Hematopoietic multipotent progenitor cell treated with erythropoietin and hydrocortisone succinate and interleukin-3 and kit ligand, for 17 days (in vitro differentiated cells): ENCODE data around the gene COL1A1.
A peak's percentile ranks its signal among the peaks of the same experiment; 100 is the strongest.

Source experiments
- DNase-seq: peaks from one replicate; pipeline ENCODE4 v3.0.0-alpha.2; 2015; ENCODE audit warnings: low spot score

Gene COL1A1

DNA sequence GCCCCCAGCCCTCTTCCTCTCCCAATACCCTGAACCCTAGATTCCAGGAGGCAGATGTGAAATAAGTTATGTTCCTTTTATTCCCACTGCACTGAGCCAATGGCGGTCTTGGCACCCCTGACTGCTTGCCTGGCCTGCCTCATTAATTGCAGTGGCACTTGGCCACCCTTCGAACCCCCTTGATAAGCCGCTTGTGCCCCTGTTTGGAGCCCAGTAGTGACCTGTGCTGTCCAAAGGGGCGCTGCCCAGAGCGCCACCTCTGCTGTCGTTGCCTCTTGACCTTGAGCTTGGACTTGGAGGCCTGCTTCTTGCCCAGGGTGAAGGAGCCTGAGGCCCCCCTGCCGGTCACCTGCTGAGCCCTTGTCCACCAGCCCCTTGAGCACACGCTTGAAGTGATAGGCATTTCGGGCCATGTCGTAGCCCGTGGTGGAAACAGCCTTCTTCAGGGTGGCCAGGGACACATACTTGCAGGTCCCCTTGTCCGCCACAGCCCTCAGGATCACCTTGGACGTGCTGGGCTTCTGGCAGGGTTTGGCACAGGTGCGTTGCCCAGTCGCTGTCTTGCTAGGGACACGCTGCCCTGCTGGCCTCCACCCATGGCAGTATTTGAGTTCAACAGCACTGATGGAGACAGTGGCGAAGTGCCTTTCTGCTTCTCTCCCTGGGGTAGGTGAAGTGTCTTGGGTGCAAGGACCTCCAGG, 29.9 kb downstream of the COL1A1 start:
- no peak for DNase-seq

DNA sequence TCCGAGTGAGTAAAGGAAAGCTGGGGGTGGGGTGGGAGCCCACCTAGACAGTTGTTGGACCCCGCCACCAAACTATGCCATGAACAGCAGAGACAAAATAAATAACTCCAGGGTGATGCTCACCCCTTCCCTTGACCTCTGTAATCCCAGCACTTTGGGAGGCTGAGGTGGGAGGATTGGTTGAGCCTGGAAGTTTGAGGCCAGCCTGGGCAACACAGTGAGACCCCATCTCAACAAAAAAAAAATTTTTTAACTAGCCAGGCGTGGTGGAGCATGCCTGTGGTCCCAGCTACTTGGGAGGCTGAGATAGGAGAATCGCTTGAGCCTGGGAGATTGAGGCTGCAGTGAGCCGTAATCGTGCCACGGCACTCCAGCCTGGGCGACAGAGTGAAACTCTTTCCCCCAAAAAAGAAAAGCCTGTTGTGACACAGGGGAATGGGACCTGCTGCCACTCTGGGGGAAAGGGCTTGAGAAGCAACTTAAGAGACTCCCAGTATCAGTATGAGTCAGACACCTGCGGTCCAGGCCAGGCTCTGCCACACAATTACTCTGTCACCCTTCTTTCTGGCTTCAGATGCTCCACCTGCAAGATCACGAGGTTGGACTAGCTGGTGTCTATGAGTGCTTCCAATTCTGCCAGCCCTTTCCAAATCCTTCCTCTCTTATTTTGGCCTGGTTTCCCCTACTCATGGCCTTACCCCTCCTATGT, 30.6 kb downstream of the COL1A1 start:
- no peak for DNase-seq

DNA sequence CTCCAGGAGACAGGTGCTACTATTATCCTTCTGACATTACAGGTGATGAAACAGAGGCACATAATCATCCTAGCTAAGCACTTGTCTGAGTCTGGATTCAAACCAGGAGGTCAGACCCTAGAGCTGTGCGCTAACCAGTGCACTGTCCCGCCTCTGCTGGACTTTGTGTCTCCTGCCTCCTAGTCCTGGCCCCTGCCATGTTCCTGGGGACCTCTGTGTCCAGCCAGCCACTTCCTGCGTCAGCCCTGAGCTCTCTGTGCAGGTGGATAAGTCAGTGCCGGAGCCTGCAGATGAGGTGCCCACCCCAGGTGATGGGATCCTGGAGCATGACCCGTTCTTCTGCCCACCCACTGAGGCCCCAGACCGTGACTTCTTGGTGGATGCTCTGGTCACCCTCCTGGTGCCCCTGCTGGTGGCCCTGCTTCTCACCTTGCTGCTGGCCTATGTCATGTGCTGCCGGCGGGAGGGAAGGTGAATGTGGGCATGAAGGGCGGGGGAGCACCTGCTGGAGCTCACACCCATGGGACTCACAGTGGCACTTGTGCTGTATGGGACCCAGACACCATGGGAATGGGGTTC, 31.5 kb downstream of the COL1A1 start:
- DNase-seq: no peak

DNA sequence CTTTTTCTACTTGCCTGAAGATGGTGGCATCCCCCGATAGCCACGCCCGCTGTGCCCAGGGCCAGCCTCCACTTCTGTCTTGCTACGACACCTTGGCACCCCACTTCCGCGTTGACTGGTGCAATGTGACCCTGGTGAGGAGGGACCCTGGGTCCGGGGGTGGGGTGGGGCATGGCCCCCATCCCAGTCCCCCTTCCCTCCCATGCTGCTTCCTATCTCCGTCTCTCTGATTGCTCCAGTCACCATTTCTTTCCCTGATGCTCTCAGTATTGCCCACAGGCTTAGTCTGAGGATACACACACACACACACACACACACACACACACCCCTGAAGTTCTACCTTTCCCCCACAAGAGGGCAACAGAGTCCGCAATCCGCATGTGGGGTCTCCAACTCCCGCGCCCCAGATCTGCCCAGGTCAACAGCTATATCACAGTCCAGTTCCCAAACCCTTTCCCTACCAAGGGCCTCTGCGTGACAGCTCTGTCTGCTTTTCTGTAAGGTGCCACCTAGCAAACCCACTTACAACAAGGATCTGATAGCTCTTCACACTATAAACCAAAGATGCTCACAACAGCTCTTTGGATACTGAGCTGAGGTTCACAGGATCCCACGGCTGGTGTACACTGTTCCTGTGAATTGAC, 32.2 kb downstream of the COL1A1 start:
- peak; percentile 18 for DNase-seq

DNA sequence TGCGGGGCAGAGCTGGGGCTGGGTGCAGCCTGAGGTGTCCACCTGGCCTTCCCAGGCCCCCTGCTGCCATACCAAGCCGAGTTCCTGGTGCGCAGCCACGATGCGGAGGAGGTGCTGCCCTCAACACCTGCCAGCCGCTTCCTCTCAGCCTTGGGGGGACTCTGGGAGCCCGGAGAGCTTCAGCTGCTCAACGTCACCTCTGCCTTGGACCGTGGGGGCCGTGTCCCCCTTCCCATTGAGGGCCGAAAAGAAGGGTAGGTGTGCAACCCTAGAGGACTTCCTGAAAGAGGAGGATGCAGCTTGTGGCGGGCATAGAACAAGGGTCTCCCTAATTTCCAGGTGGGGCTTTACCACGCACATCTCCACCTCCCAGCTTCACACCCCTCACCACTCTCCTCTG, 33.1 kb downstream of the COL1A1 start:
- DNase-seq: no peak

DNA sequence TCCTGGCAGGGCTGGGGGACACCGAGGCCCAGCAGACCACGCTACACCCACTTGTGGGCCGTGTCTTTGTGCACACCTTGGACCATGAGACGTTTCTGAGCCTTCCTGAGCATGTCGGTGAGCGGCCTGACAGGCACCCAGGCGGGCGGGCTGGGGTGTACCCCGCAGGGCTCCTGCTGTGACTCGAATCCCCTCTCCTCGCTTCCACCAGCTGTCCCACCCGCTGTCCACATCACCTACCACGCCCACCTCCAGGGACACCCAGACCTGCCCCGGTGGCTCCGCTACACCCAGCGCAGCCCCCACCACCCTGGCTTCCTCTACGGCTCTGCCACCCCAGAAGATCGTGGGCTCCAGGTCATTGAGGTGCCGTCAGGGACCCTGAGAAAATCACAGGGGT, 34.1 kb downstream of the COL1A1 start:
- no peak for DNase-seq

DNA sequence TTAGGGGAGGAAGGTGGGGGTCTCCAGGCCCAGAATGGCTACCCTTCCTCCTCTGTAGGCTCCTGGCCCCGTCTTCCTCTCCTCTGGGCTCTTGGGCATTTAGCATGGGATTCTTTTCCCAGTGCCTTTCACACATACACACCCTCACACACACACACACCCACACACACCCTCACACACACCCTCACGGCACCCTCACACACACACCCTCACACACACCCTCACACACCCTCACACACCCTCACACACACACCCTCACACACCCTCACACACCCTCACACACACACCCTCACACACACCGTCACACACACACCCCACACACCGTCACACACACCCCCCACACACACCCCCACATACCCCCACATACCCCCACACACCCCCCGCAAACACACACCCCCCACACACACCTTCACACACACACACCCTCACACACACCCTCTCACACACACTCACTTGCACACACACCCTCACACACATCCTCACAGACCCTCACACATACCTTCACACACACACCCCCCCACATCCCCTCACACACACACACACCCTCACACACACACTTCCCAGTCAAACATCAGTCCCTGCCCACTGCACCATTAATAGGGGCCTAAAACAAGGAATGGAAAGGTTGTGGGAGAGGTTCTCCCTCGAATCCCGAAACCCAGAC, 34.8 kb downstream of the COL1A1 start:
- no peak for DNase-seq

DNA sequence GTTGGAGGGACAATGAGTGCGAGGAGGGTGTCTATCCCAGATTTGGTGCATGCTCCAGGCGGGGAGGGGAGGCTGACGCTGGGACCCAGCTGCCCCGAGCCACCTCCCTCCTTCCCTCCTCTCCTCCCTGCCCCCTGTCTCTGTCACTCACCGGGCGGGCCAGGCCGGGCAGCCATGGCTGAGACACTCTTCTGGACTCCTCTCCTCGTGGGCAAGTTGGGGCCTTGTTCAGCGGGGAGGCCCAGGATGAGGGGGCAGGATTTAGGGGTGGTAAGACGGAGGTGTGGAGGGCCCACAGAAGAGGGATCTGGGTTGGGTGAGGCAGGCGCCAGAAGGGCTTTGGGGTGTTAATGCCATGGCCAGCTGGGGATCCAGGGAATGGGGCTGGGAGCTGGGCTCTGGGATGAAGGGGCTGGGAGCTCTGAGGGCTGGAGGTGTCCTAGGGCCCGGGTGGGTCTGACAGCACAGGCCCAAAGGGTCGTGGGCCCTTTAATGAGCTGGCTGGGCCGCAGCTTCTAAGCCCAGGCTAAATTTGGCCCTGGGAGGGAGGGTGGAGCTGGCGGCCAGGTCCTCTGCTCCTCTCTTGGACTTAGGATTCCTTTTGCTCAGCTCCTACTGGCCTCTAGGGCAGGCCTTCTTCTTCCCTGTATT, 35.4 kb downstream of the COL1A1 start, which contains the start of gene SGCA:
Gene SGCA, plus strand, starts transcription at position 139 of the 651 bp plus-strand sequence. Its CDS starts 36 bp downstream, at position 175.
- DNase-seq: no peak

DNA sequence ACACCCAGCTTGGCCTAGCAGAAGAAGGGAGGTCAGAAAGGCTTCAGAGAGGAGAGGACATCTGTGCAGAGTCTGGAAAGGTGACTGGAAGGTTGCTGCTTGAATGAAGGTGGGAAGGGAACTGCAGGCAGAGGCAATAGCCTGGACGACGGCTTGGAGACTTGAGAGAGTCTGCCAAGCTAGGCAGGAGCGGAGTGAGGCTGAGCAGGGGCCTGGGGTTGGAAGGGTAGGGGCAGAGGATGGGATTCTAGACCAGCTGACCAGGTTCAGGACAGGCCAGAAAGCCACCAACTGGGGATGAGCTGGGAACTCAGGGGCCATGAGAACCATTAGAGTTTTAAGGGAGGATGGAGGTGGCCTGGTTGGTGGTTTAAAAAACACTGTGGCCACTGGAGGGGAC, 36.0 kb downstream of the COL1A1 start:
- DNase-seq: no peak

DNA sequence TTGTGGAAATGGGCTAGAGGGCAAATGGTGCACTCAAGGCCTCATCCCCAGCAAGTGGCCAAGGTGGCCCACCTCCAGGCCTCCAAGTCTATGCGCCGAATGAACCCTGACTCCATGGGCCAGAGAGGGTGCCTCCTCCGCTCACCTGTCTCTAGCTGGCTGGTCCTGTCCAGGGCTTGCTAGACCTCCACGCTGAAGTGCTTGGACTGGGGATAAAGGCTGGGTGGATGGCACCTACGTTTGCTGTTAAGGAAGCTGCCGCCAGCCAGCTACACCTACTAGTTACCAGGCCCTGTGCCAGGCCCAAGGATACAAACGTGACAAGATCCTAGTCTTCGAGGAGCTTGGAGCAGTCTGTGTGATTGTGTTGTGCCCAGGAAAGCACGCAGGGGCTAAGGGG, 36.4 kb downstream of the COL1A1 start:
- DNase-seq: no peak

DNA sequence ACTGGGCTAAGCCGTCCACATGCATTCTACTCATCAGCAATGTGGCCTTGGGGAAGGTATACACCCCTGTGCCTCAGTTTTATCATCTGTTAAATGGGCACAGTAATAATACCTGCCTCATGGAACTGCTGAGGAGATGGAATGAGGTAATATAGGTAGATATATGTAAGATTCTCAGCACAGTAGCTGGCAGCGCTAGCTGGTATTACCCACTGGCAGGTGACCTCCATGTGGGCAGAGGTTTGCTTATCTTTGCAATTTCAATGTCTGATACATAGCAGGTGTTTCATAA, 36.8 kb downstream of the COL1A1 start:
- DNase-seq: no peak

DNA sequence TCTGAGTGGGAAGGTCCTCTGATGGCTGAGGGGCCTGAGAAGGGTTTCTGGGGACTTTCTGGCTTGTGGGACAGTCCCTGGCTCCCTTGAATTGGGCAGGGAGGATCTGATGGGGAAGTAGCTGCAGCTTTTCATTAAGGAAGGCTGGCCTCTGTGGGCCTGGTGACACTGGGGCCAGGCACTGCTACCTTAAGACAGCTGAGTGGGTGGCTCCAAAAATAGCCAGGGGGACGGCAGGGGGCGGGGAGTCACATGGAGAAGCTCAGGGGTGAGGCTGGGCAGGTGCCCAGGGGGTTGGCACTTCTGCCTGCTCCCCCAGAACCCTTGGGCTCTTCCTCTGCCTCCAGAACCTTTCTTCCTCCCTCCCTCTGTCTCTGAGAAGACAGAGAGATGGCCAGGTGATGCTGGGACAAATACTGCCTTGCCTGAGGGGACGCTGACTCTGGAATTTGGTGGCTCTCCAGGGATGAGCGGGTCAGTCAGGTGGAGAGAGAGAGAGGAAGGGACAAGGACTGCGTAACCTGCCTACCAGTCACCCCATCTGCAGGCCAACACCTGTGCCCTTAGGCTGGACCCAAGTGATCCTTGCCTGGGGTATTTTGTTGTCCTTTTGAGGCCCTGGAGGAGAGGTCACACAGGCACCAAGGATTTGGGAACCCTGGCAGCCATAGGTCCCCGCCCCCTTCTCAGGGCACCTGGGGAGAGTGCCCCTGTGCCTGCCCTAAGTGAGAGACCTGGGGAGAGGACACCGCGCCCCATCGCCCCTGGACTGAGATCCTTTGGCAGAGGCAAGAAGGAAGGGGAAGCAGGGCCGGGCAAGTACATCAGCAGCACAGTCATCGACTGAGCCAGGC, 37.4 kb downstream of the COL1A1 start:
- no peak for DNase-seq

DNA sequence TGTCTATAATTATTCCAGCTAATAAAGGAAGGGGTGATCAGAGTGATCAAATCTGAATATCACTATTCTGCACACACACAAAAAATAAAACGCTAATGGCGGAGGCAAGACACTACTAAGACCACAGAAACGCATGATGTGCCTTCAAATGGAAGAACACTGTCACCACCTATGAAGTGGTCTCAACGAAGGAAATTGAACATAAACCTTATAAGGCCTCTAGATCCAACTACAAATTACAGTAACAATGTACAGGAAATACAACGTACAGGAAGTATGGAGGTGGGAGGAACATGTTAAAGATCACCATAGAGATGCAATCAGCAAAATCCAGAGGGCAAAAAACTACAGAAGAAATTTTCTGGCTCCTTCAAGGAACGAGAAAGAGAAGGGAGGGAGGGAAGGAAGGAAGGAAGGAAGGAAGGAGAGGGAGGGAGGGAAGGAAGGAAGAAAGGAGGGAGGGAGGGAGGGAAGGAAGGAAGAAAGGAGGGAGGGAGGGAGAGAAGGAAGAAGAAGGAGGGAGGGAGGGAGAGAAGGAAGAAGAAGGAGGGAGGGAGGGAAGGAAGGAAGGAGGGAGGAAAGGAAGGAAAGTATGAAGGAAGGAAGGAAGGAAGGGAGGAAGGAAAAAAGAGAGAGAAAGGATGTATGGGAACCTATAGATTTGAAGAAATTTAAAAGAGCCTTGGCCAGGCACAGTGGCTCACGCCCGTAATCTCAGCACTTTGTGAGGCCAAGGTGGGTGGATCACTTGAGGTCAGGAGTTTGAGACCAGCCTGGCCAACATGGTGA, 38.8 kb downstream of the COL1A1 start:
- DNase-seq: no peak

DNA sequence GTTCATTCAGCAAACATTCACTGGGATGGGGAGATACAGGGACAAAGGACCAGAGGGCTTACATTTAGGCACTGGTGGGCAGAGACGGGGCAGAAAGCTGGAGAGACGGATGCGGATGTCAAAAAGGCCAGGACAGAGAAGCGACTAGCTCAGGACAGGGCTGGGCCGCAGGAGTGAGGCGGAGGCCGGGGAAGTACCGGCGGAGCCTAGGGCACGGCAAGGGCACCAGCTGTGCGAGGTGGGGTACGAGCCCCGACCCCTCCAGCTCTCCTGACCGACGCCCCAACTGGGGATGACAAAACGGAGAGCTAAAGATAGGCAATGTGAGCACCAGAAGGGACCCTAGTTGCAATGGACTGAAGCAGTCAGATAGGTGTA, 39.5 kb downstream of the COL1A1 start:
- DNase-seq: no peak

DNA sequence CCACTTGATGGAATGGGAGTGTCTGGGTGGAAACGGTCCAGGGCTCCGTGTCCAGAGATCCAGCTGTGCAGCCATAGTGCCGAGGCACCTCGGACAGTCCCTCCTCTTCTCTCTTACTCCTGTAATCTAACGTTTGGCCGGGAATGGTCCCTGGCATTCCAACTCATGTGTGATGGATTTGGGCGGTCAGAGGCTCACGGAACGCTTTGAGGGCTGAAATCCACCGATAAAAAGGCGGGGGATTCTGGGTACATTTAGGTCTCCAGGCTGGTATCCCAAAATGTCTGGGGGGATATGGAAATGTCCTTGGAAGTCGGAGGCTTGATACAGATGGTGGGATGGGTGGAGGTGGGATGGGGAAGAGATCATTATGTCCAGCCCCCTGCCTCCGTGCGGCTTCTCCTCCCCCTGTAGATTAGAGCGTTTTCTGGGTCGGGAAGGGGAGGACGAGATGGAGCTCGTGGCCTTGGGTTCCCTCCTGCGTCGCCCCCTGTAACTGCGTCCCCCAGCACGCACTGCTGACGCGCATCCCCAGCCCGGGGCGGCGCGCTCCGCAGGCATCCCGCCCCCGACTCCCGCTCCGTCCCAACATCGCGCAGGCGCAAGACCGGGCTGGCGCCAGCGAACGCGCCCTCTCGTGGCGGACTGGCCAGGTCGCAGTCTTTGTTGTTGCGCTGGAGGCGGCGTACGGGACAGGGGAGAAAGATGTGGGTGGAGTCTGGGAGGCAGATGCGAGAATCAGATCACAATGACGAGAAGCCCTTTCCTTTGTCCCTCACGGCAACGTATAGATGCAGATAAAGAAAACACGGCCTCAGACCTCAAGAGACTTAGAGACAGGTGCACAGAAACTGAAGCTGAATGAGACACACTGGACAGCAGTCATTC, 40.2 kb downstream of the COL1A1 start:
- peak; percentile 90 for DNase-seq

DNA sequence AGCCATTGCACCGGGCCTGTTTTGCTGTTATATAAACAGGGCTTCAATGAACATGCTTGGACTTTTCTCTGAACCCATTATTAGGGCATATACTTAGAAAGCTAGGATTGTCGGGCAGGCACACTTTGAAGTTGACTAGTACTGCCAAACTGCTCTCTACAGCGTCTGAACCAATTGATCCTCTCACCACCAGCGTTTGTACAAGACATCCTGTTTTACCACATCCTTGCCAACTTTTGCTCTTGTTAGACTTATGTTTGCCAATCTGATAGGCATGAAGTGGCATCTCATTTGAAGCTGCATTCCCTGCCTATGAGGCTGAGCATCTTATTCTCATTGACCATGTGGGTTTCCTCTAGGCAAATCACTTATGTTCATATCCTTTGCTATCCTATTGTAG, 43.5 kb downstream of the COL1A1 start:
- peak; percentile 13 for DNase-seq

DNA sequence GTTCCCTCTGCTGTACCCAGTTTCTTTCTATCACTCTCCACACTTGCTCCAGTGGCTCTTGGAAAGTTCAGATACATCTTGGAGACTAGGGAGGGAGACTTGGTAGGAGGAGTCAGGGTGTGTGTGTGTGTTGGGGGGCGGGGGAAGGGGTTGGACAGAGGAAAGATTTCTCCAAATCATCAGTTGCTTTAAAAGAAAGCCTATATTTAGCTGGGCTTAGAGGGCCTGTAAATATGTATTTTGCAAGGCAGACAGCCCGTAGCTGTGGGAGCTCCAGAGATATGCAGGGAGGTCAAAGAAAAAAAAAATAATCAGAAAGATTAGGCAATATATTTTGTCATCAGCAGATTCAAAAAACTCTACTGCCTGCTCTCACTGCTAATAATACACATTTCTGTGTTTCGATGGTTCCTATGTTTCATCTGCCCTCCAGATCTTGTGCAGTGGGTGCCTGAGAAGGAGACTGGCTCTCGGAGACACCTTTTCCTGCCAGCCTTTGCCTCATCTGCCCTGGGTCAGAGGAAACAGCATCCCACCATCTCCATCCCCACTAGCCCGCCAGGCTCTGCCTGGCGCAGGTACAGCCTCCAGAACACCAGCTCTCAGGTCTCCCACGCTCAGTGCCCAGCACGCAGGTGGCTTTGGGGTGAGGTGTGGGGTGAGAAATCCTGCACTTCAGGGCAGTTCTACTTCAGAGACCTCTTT, 46.2 kb downstream of the COL1A1 start:
- peak; percentile 46 for DNase-seq

DNA sequence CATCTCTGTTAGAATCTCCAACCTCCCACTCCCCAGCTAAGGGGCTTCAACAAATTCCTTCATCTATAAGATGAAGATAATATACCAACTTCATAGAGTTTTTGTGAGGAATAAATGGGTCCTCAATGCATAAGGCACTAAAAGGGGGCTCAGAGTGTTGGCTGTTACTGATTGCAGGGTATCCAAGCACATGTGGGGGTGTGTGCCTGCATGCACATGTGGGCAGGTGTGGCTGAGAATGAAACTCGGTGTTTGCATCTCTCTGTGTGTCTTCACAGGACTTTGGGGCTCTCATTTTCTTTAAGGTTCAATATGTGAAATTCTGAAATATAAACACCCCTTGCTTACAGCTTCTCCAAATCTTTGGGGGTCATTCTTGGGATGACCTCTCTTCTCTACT, 46.8 kb downstream of the COL1A1 start:
- DNase-seq: peak; percentile 42
